ENCODE results near the gene LGI1. TPM values are rescaled to one million over a fixed set of nuclear protein-coding genes. Genes with fewer than 3 reads are reported as not detected.
"Not testable (repeated sequence)": the region's sequence is repeated elsewhere in the genome, so short reads cannot be mapped to it uniquely, and the experiment has no call there.

Gene LGI1
- total and polyA plus RNA-seq, 2 donors: 1.8 to 11.2 TPM

DNA sequence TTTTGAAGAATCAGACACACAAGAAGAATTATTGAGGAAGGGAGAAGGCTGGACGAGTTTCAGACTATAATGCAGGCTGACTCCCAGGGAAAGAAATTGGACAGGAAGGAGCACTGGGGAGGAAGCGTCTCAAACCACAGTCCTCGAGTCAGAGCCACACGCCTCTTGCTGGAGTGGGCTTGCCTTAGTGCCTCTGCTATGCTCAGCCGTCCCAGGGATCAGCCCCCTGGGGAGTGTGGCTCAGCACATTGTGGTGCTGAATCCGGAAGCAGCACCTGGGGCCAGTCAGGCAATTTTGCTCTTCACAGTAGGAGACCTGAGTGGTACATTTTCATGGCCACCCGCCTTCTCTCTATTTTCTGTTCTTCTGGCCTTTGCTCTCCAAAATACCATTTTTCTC, 68.6 kb downstream of the LGI1 start:
- 29% methylated on average over 7 of the region's 7 CpGs for WGBS
- no peak for DNase-seq (ENCODE audit: extremely low spot score)
- Histone ChIP-seq H3K4me3 (ENCODE audit: low read depth, low read length) (no peak overlapping the region), H3K4me1 (ENCODE audit: insufficient read depth) (no peaks in the 10 kb centered on the region), H3K36me3 (ENCODE audit: insufficient read depth) (no peaks in the 10 kb centered on the region), H3K27ac (ENCODE audit: low read depth) (no peak overlapping the region)

DNA sequence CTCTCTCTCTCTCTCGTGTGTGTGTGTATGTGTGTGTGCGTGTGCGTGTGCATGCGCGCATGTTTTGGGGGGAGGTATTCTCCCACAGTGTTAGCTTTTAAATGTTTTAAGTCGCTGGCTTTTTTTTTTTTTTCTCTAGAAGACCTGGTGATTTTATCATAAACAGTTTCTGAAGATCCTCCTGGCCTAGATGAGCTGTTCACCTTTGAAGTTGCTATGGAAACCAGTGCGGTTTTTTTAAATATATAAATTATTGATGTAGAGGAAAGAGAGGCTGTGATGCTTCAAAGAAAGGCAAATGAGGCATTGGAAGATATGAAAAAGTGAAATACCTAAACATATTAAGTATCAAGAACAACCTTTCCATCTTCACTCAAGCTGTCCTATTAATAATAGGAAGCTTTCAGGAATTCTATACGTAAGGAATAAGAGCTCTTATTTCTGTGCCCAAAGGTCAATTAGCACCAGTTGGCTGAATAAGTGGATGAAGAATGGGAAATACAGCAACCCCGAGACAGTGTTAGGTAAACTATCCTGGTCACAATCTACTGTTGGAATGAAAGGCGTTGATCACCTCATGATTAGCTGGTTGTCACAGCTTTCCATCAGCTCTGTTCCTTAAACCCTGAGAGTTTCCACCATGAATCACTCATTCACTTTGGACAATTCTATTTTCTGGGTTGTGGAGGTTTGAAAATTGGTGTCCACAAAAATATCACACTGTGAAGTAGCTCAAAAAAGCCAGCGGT, 69.5 kb downstream of the LGI1 start:
- Histone ChIP-seq H3K4me3 (ENCODE audit: low read depth, low read length) (no peak overlapping the region), H3K27ac (ENCODE audit: low read depth) (no peak overlapping the region), H3K4me1 (ENCODE audit: insufficient read depth) (no peaks in the 10 kb centered on the region), H3K36me3 (ENCODE audit: insufficient read depth) (no peaks in the 10 kb centered on the region)
- DNase-seq (ENCODE audit: extremely low spot score): no peak
- 86% methylated on average over 11 of the region's 11 CpGs for WGBS

DNA sequence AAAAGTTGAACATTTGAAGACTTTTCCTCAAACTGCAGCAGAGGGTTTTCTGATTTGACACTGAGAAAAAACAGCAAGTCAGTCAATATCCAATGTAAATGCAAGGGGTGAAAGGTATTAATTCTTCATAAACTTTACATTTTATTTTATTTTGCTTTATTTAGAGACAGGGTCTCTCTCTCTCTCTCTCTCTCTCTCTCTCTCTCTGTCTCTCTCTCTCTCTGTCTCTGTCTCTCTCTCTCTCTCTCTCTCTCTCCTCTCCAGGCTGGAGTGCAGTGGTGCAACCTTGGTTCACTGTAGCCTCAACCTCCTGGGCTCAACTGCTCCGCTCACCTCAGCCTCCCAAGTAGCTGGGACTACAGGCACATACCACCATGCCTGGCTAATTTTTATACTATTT, 73.3 kb downstream of the LGI1 start:
- 98% methylated on average over 1 of the region's 1 CpG for WGBS
- not testable (repeated sequence) for H3K36me3 ChIP-seq (ENCODE audit: insufficient read depth); H3K27ac ChIP-seq (ENCODE audit: low read depth); DNase-seq (ENCODE audit: extremely low spot score); H3K4me3 ChIP-seq (ENCODE audit: low read depth, low read length); H3K4me1 ChIP-seq (ENCODE audit: insufficient read depth)

DNA sequence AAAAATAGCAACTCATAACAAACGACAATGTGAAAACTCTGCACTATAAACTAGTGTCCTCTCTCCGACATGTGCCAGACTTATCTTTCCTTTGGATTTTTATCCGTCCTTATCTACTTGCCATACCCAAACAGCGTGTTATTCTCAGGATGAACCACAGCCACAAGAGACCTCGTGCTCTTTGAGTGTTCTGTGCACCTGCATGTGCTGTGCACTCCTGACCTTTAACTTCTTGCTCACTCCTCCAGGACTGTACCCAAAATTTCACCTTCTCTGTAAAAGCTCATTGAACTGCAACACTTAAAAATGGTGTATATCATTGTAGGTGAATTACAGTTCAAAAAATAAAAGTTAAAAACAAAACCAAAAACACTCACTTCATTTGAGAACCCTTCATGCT, 78.0 kb downstream of the LGI1 start:
- 46% methylated on average over 5 of the region's 5 CpGs for WGBS
- H3K4me1 ChIP-seq (ENCODE audit: insufficient read depth): no peaks in the 10 kb centered on the region
- DNase-seq (ENCODE audit: extremely low spot score): no peak
- H3K4me3 ChIP-seq (ENCODE audit: low read depth, low read length): no peak overlapping the region
- no peaks in the 10 kb centered on the region for H3K36me3 ChIP-seq (ENCODE audit: insufficient read depth)
- no peak overlapping the region for H3K27ac ChIP-seq (ENCODE audit: low read depth)

DNA sequence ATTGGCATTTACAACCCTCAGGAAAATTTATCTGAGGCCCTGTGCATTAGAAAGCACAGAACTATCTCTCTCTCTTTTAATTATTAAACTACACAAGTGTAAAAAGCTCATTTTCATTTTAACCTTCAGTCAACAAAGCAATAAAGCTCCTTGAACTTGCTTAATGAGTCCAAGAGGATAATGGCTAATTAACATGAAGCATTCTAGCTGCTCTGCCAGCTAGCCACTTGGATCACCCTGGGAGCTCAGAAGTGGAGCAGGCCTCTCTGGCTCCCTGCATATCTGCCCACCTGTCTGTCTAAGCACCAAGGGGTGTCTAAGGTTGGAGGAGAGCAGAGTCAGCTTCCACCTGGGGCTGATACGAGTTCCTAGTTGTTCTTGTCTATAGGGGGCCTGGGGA, 80.1 kb downstream of the LGI1 start:
- DNase-seq (ENCODE audit: extremely low spot score): no peak
- Histone ChIP-seq H3K36me3 (ENCODE audit: insufficient read depth) (no peaks in the 10 kb centered on the region), H3K4me1 (ENCODE audit: insufficient read depth) (no peaks in the 10 kb centered on the region), H3K27ac (ENCODE audit: low read depth) (no peak overlapping the region), H3K4me3 (ENCODE audit: low read depth, low read length) (no peak overlapping the region)
- WGBS: 81% methylated on average over 1 of the region's 1 CpG

DNA sequence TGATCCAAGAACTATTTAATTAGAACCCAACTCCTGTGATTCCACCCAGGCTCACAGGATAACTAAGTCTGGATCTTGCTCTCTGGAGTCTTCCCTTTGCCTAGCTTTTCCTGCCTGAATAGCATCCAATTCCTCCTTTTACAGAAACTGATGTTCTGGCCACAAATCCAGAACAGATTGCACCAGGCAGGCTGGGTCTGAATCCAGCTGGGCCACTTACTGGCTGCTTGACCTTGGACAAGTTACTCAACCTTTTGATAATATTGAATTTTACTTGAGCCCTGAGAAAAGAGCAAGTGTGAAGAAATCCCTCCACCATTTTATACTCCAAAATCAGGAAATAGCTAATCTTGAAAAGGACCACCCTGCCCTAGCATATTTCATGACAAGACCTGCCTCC, 80.5 kb downstream of the LGI1 start:
- H3K36me3 ChIP-seq (ENCODE audit: insufficient read depth): no peaks in the 10 kb centered on the region
- no peak overlapping the region for H3K4me3 ChIP-seq (ENCODE audit: low read depth, low read length)
- no peak for DNase-seq (ENCODE audit: extremely low spot score)
- no peaks in the 10 kb centered on the region for H3K4me1 ChIP-seq (ENCODE audit: insufficient read depth)
- no peak overlapping the region for H3K27ac ChIP-seq (ENCODE audit: low read depth)

DNA sequence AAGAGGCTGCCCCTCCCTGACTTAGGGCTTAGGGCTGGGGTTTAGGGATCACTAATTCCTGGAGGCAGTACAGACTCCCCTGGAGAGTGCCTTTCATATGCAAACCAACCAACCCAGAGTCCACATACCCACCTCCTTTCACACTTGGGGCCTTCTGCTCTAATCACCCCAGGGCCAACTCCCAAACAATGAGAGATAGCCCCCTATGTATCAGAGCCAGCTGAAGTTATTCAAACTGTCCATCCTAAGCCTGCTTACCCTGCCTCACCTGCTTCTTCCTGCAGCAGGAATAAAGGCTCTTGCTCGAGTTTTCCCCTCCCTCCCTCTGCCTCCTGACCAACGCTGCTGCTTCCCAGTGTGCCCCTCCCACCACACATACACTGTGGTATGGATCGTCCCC, 84.2 kb downstream of the LGI1 start:
- Histone ChIP-seq H3K27ac (ENCODE audit: low read depth) (no peak overlapping the region), H3K4me3 (ENCODE audit: low read depth, low read length) (no peak overlapping the region), H3K4me1 (ENCODE audit: insufficient read depth) (no peaks in the 10 kb centered on the region), H3K36me3 (ENCODE audit: insufficient read depth) (no peaks in the 10 kb centered on the region)
- 35% methylated on average over 3 of the region's 3 CpGs for WGBS
- no peak for DNase-seq (ENCODE audit: extremely low spot score)

DNA sequence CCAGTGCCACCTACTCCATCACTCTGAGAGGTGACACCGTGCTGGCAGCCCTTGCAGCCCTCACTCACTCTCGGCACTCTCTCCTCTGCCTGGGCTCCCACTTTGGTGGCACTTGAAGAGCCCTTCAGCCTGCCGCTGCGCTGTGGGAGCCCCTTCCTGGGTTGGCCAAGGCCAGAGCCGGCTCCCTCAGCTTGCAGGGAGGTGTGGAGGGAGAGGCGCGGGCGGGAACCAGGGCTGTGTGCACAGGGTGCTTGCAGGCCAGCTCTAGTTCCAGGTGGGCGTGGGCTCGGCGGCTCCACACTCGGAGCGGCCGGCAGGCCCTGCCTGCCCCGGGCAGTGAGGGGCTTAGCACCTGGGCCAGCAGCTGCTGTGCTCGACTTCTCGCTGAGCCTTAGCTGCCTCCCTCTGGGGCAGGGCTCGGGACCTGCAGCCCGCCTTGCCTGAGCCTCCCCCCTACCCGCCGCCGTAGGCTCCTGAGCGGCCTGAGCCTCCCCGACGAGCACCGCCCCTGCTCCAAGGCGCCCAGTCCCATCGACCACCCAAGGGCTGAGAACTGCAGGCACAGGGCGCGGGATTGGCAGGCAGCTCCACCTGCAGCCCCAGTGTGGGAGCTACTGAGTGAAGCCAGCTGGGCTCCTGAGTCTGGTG, 87.4 kb downstream of the LGI1 start:
- DNase-seq (ENCODE audit: extremely low spot score): no peak
- WGBS: 93% methylated on average over 30 of the region's 30 CpGs
- no peaks in the 10 kb centered on the region for H3K4me1 ChIP-seq (ENCODE audit: insufficient read depth)
- no peaks in the 10 kb centered on the region for H3K36me3 ChIP-seq (ENCODE audit: insufficient read depth)
- H3K4me3 ChIP-seq (ENCODE audit: low read depth, low read length): no peak overlapping the region
- H3K27ac ChIP-seq (ENCODE audit: low read depth): no peak overlapping the region

Other genes starting within 250 kb of the LGI1 start
- gene FFAR4, start 191.3 kb upstream of the LGI1 start, total RNA-seq: 0.16 TPM
- 0.25 TPM for gene FFAR4, start 191.3 kb upstream of the LGI1 start, polyA plus RNA-seq
- gene RBP4, start 156.7 kb upstream of the LGI1 start, total RNA-seq: 1.9 TPM
- 40.6 TPM for gene RBP4, start 156.7 kb upstream of the LGI1 start, polyA plus RNA-seq
- gene PDE6C, start 145.4 kb upstream of the LGI1 start, total RNA-seq: not detected
- gene PDE6C, start 145.4 kb upstream of the LGI1 start, polyA plus RNA-seq: 0.06 TPM
- 65.6 TPM for gene FRA10AC1, start 55.3 kb upstream of the LGI1 start, total RNA-seq
- 9.1 TPM for gene FRA10AC1, start 55.3 kb upstream of the LGI1 start, polyA plus RNA-seq
- gene SLC35G1, start 136.0 kb downstream of the LGI1 start, total RNA-seq: 4.9 TPM
- 4.0 TPM for gene SLC35G1, start 136.0 kb downstream of the LGI1 start, polyA plus RNA-seq
- 38.1 TPM for gene PLCE1, start 236.0 kb downstream of the LGI1 start, total RNA-seq
- 4.4 TPM for gene PLCE1, start 236.0 kb downstream of the LGI1 start, polyA plus RNA-seq

Data from urinary bladder (tissue), 4 donors.